ENCODE measurements around the gene CCDC188.

GRCh38 chr22:20177217-20177911 lies 26.5 kb upstream of the CCDC188 start:
- no peak for TF ChIP-seq CTCF (IDR thresholded peaks at IDR 0.05; ENCODE audit: low read depth, low read length)
- no peak for TF ChIP-seq EZH2phosphoT487 (IDR thresholded peaks at IDR 0.05; ENCODE audit: low read depth)
